Activated naive CD8-positive, alpha-beta T cell (primary cell): ENCODE measurements around the gene FRZB.

Experiments used
- H3K27ac Mint-ChIP-seq: one replicate; pipeline ENCODE4 v1.8.0; 2021; ENCODE audit warnings: mixed read lengths
- H3K27me3 Mint-ChIP-seq: one replicate; pipeline ENCODE4 v1.8.0; 2021; ENCODE audit warnings: mixed read lengths
- H3K36me3 Mint-ChIP-seq: one replicate; pipeline ENCODE4 v1.8.0; 2021; ENCODE audit warnings: mixed read lengths
- H3K4me1 Mint-ChIP-seq: one replicate; pipeline ENCODE4 v1.8.0; 2021; ENCODE audit warnings: low read depth, mixed read lengths
- H3K4me3 Mint-ChIP-seq: one replicate; pipeline ENCODE4 v1.8.0; 2021; ENCODE audit warnings: mild to moderate bottlenecking, mixed read lengths
- H3K9me3 Mint-ChIP-seq: one replicate; pipeline ENCODE4 v1.8.0; 2021; ENCODE audit warnings: low read depth, mixed read lengths

The FRZB gene

GRCh38 chr2:182833084-182833854, 33.2 kb downstream of the FRZB start:
- Mint-ChIP-seq H3K4me1 (no peaks in the 10 kb centered on the region), H3K27ac (no peak overlapping the region), H3K9me3 (no peaks in the 10 kb centered on the region), H3K36me3 (no peaks in the 10 kb centered on the region), H3K4me3 (no peak overlapping the region), H3K27me3 (peaks cover 7% of the 10 kb centered on the region)

- Mint-ChIP-seq H3K4me1 (no peaks in the 10 kb centered on the region), H3K27me3 (peaks cover 7% of the 10 kb centered on the region), H3K4me3 (no peak overlapping the region), H3K36me3 (no peaks in the 10 kb centered on the region), H3K27ac (no peak overlapping the region), H3K9me3 (no peaks in the 10 kb centered on the region)
Observed at GRCh38 chr2:182831921-182832320, 34.5 kb downstream of the FRZB start.

GRCh38 chr2:182831101-182831500, 35.3 kb downstream of the FRZB start:
- peaks cover 7% of the 10 kb centered on the region for H3K27me3 Mint-ChIP-seq
- no peaks in the 10 kb centered on the region for H3K4me1 Mint-ChIP-seq
- no peak overlapping the region for H3K27ac Mint-ChIP-seq
- no peak overlapping the region for H3K4me3 Mint-ChIP-seq
- no peaks in the 10 kb centered on the region for H3K36me3 Mint-ChIP-seq
- no peaks in the 10 kb centered on the region for H3K9me3 Mint-ChIP-seq

- no peaks in the 10 kb centered on the region for H3K9me3 Mint-ChIP-seq
- no peaks in the 10 kb centered on the region for H3K4me1 Mint-ChIP-seq
- H3K36me3 Mint-ChIP-seq: no peaks in the 10 kb centered on the region
- no peak overlapping the region for H3K27ac Mint-ChIP-seq
- H3K4me3 Mint-ChIP-seq: no peak overlapping the region
- H3K27me3 Mint-ChIP-seq: peaks cover 3% of the 10 kb centered on the region
Observed at GRCh38 chr2:182827182-182827879, 39.1 kb downstream of the FRZB start.

GRCh38 chr2:182826496-182826895, 39.9 kb downstream of the FRZB start:
- H3K27ac Mint-ChIP-seq: no peak overlapping the region
- no peaks in the 10 kb centered on the region for H3K36me3 Mint-ChIP-seq
- H3K27me3 Mint-ChIP-seq: peaks cover 2% of the 10 kb centered on the region
- no peaks in the 10 kb centered on the region for H3K9me3 Mint-ChIP-seq
- no peak overlapping the region for H3K4me3 Mint-ChIP-seq
- no peaks in the 10 kb centered on the region for H3K4me1 Mint-ChIP-seq

- Mint-ChIP-seq H3K27ac (no peak overlapping the region), H3K36me3 (no peaks in the 10 kb centered on the region), H3K27me3 (peaks cover 2% of the 10 kb centered on the region), H3K4me1 (no peaks in the 10 kb centered on the region), H3K4me3 (no peak overlapping the region), H3K9me3 (no peaks in the 10 kb centered on the region)
Observed at GRCh38 chr2:182826064-182826463, 40.4 kb downstream of the FRZB start.

GRCh38 chr2:182824767-182825158, 41.7 kb downstream of the FRZB start:
- H3K9me3 Mint-ChIP-seq: no peaks in the 10 kb centered on the region
- H3K4me1 Mint-ChIP-seq: no peaks in the 10 kb centered on the region
- H3K27ac Mint-ChIP-seq: no peak overlapping the region
- peaks cover under 1% of the 10 kb centered on the region for H3K27me3 Mint-ChIP-seq
- H3K4me3 Mint-ChIP-seq: no peak overlapping the region
- no peaks in the 10 kb centered on the region for H3K36me3 Mint-ChIP-seq

- Mint-ChIP-seq H3K27ac (no peak overlapping the region), H3K36me3 (no peaks in the 10 kb centered on the region), H3K27me3 (no peaks in the 10 kb centered on the region), H3K9me3 (no peaks in the 10 kb centered on the region), H3K4me1 (no peaks in the 10 kb centered on the region), H3K4me3 (no peak overlapping the region)
Observed at GRCh38 chr2:182824056-182824766, 42.2 kb downstream of the FRZB start.

GRCh38 chr2:182822733-182823132, 43.7 kb downstream of the FRZB start:
- Mint-ChIP-seq H3K4me1 (no peaks in the 10 kb centered on the region), H3K4me3 (no peak overlapping the region), H3K36me3 (no peaks in the 10 kb centered on the region), H3K27me3 (no peaks in the 10 kb centered on the region), H3K27ac (no peak overlapping the region), H3K9me3 (no peaks in the 10 kb centered on the region)

- no peaks in the 10 kb centered on the region for H3K4me1 Mint-ChIP-seq
- H3K4me3 Mint-ChIP-seq: no peak overlapping the region
- H3K9me3 Mint-ChIP-seq: no peaks in the 10 kb centered on the region
- no peaks in the 10 kb centered on the region for H3K36me3 Mint-ChIP-seq
- H3K27me3 Mint-ChIP-seq: no peaks in the 10 kb centered on the region
- H3K27ac Mint-ChIP-seq: no peak overlapping the region
Observed at GRCh38 chr2:182821182-182821581, 45.3 kb downstream of the FRZB start.

- H3K4me3 Mint-ChIP-seq: no peak overlapping the region
- H3K27me3 Mint-ChIP-seq: no peaks in the 10 kb centered on the region
- no peaks in the 10 kb centered on the region for H3K36me3 Mint-ChIP-seq
- H3K9me3 Mint-ChIP-seq: no peaks in the 10 kb centered on the region
- no peak overlapping the region for H3K27ac Mint-ChIP-seq
- H3K4me1 Mint-ChIP-seq: no peaks in the 10 kb centered on the region
Observed at GRCh38 chr2:182819412-182819811, 47.0 kb downstream of the FRZB start.

GRCh38 chr2:182818925-182819324, 47.5 kb downstream of the FRZB start:
- H3K27ac Mint-ChIP-seq: no peak overlapping the region
- H3K4me3 Mint-ChIP-seq: no peak overlapping the region
- no peaks in the 10 kb centered on the region for H3K36me3 Mint-ChIP-seq
- H3K4me1 Mint-ChIP-seq: no peaks in the 10 kb centered on the region
- no peaks in the 10 kb centered on the region for H3K27me3 Mint-ChIP-seq
- no peaks in the 10 kb centered on the region for H3K9me3 Mint-ChIP-seq

GRCh38 chr2:182818501-182818900, 47.9 kb downstream of the FRZB start:
- no peak overlapping the region for H3K4me3 Mint-ChIP-seq
- no peak overlapping the region for H3K27ac Mint-ChIP-seq
- H3K4me1 Mint-ChIP-seq: no peaks in the 10 kb centered on the region
- no peaks in the 10 kb centered on the region for H3K27me3 Mint-ChIP-seq
- no peaks in the 10 kb centered on the region for H3K36me3 Mint-ChIP-seq
- H3K9me3 Mint-ChIP-seq: no peaks in the 10 kb centered on the region

GRCh38 chr2:182817558-182817957, 48.9 kb downstream of the FRZB start:
- Mint-ChIP-seq H3K27ac (no peak overlapping the region), H3K9me3 (no peaks in the 10 kb centered on the region), H3K36me3 (no peaks in the 10 kb centered on the region), H3K4me1 (no peaks in the 10 kb centered on the region), H3K27me3 (peaks cover 1% of the 10 kb centered on the region), H3K4me3 (no peak overlapping the region)

- Mint-ChIP-seq H3K4me1 (no peaks in the 10 kb centered on the region), H3K27ac (no peak overlapping the region), H3K36me3 (no peaks in the 10 kb centered on the region), H3K27me3 (peaks cover 4% of the 10 kb centered on the region), H3K9me3 (no peaks in the 10 kb centered on the region), H3K4me3 (no peak overlapping the region)
Observed at GRCh38 chr2:182816866-182817265, 49.6 kb downstream of the FRZB start.
